Breast epithelium (tissue), 4 donors: ENCODE data around the gene CDK16. TPM values are rescaled to one million over a fixed set of nuclear protein-coding genes. Genes with fewer than 3 reads are reported as not detected.

ENCODE experiments used
- DNase-seq, 2 donors: peaks; one replicate each; pipeline ENCODE4 v3.0.0-alpha.2; 2019; ENCODE audit warnings: low spot score in 2 of 2
- H3K27ac ChIP-seq, 2 donors: fragments of 200-600 bp; sonication (generic) in 1 of 2; one replicate each; pipeline ENCODE4 v1.5.1; 2016 to 2019; ENCODE audit warnings: mild to moderate bottlenecking in 1 of 2
- H3K27me3 ChIP-seq, 2 donors: fragments of 200-600 bp; sonication (generic) in 1 of 2; one replicate each; pipeline versions ENCODE4 v1.5.1 to v1.6.0; 2017 to 2019; ENCODE audit warnings: control low read depth in 1 of 2, mild to moderate bottlenecking in 1 of 2
- H3K36me3 ChIP-seq: fragments of 200-600 bp; one replicate; pipeline ENCODE4 v1.5.1; 2019
- H3K4me1 ChIP-seq, 2 donors: fragments of 200-600 bp; sonication (generic); one replicate each; pipeline ENCODE4 v1.5.1; 2016 to 2019; ENCODE audit warnings: control low read depth in 1 of 2
- H3K4me3 ChIP-seq, 3 donors: fragments of 200-600 bp; sonication (generic); 1 replicate in 2 of 3; 2 replicates in 1 of 3; pipeline ENCODE4 v1.5.1; 2016 to 2019; ENCODE audit warnings: mild to moderate bottlenecking in 3 of 3, moderate library complexity in 2 of 3
- H3K9me3 ChIP-seq, 2 donors: fragments of 200-600 bp; sonication (generic) in 1 of 2; one replicate each; pipeline ENCODE4 v1.5.1; 2016 to 2019; ENCODE audit warnings: control low read depth in 1 of 2
- CTCF ChIP-seq, 3 donors: fragments of 450-650 bp; IDR thresholded peaks; one replicate each; pipeline ENCODE4 v1.5.1; 2016 to 2017; ENCODE audit warnings: antibody characterized with exemption in 3 of 3, mild to moderate bottlenecking in 3 of 3, moderate library complexity in 3 of 3
- POLR2A ChIP-seq: fragments of 450-650 bp; IDR thresholded peaks from one replicate; pipeline ENCODE4 v1.6.1; 2016; ENCODE audit warnings: antibody characterized with exemption, mild to moderate bottlenecking, moderate library complexity
- POLR2AphosphoS5 ChIP-seq, 3 donors: sonication (generic); formaldehyde crosslinking; IDR thresholded peaks; one replicate each; pipeline ENCODE4 v1.6.1; 2017; ENCODE audit warnings: antibody characterized with exemption in 3 of 3
- intact Hi-C: fragments of 100-400 bp; cut with DNase I; formaldehyde crosslinking; loops from one replicate; pipeline ENCODE4 v1.15.1; 2023; ENCODE audit warnings: low total_unique reads
- total RNA-seq, 3 donors: library from RNA; depleted of rRNA; stranded (reverse); fragments of >200 nt; gene quantifications; one replicate each; pipeline ENCODE4 v1.1.0, GENCODE V29; 2016

Gene CDK16
- total RNA-seq, 3 donors from 2014 or later, result 65.9 to 80.2 (median 73.1) TPM

- H3K9me3 ChIP-seq, result no peaks in the 10 kb centered on the region
- H3K4me3 ChIP-seq, result peak overlapping the region; percentile 76 to 96 (median 85)
- peaks cover 0 to 12% of the 10 kb centered on the region in 2 donors for H3K27me3 ChIP-seq
- peaks cover 6 to 9% of the 10 kb centered on the region in 2 donors for H3K4me1 ChIP-seq
- DNase-seq, result peak in 1 of 2 donors; percentile 37
- TF ChIP-seq POLR2A (no peak), POLR2AphosphoS5 (IDR thresholded peaks at IDR 0.05) (no peak), CTCF (IDR thresholded peaks at IDR 0.05) (no peak)
- H3K36me3 ChIP-seq, result no peaks in the 10 kb centered on the region
- intact Hi-C loops, result no loop called here
- peak overlapping the region; percentile 94 to 97 for H3K27ac ChIP-seq
Measured at GRCh38 chrX:47218920-47219815, 687 bp downstream of the CDK16 start.

DNA sequence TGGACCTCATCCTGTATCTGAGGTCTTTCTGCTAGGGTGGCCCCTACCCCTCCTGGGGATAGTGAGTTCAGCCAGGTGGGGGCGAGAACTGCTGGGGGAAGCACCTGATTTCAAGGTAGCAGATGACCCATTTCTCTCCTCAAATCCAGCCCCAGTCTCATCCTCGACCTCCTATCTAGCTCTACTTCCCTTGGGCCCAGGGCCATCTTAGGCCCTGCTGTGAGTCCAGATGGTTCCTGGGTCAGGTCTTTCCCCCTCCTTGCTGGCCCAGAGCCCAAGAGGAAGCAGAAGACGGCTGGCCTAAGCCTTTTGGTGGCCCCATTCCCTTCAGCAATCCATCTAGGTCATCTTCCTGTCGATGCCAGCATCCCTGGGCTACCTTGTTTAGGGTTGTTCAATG is 3.3 kb downstream of the CDK16 start:
- H3K36me3 ChIP-seq, result no peaks in the 10 kb centered on the region
- H3K9me3 ChIP-seq, result no peaks in the 10 kb centered on the region
- peaks cover 0 to 21% of the 10 kb centered on the region in 2 donors for H3K27me3 ChIP-seq
- TF ChIP-seq POLR2A, result no peak
- TF ChIP-seq POLR2AphosphoS5 (IDR thresholded peaks at IDR 0.05), result no peak
- no peak for TF ChIP-seq CTCF (IDR thresholded peaks at IDR 0.05)
- H3K4me1 ChIP-seq, result peaks cover 6% of the 10 kb centered on the region in 2 donors
- no peak overlapping the region for H3K27ac ChIP-seq
- intact Hi-C loops, result no loop called here
- no peak overlapping the region for H3K4me3 ChIP-seq
- no peak for DNase-seq

GRCh38 chrX:47222751-47223350 is 4.4 kb downstream of the CDK16 start:
- no peaks in the 10 kb centered on the region for H3K36me3 ChIP-seq
- DNase-seq, result no peak
- intact Hi-C loops, result no loop called here

DNA sequence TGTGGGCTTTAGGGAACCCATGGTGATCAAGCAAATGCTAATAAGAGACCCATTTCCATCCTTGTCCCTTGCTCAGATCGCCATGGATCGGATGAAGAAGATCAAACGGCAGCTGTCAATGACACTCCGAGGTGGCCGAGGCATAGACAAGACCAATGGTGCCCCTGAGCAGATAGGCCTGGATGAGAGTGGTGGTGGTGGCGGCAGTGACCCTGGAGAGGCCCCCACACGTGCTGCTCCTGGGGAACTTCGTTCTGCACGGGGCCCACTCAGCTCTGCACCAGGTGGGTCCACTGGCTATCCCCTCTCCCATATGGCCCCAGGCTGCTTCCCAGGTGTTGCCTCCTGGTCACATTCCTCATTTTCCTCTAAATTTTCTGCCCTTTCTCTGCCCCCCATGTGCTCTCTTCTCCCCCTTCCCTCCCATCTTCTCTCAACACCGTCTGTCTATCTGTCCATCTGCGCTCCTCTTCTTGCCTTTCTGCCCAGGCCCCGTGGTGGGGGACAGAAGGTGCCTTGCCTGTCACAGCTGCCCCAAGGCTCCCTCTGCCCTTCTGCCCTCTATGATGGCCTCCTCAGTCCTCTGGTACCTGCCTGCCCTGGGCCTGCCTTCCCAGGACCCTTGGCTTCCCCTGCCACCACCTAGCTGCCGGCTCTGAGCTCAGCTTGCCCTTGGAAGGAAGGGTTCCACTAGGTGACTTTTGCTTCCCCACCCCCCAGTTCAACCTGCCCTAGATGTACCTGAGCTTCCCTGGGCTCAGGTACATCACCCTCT is 5.2 kb downstream of the CDK16 start:
- H3K36me3 ChIP-seq, result no peaks in the 10 kb centered on the region
- DNase-seq, result no peak
- H3K9me3 ChIP-seq, result no peaks in the 10 kb centered on the region
- TF ChIP-seq POLR2A (no peak), CTCF (IDR thresholded peaks at IDR 0.05) (no peak), POLR2AphosphoS5 (IDR thresholded peaks at IDR 0.05) (no peak)
- H3K4me1 ChIP-seq, result peaks cover 0 to 6% of the 10 kb centered on the region in 2 donors
- H3K27ac ChIP-seq, result no peak overlapping the region
- intact Hi-C loops, result no loop called here
- peaks cover 0 to 21% of the 10 kb centered on the region in 2 donors for H3K27me3 ChIP-seq
- no peak overlapping the region for H3K4me3 ChIP-seq

More at GRCh38 chrX:47222751-47223350, 4.4 kb downstream of the CDK16 start:
- peaks cover 0 to 6% of the 10 kb centered on the region in 2 donors for H3K4me1 ChIP-seq
- no peak overlapping the region for H3K4me3 ChIP-seq
- no peaks in the 10 kb centered on the region for H3K9me3 ChIP-seq
- H3K27ac ChIP-seq, result no peak overlapping the region
- H3K27me3 ChIP-seq, result peaks cover 0 to 21% of the 10 kb centered on the region in 2 donors
- no peak for TF ChIP-seq CTCF (IDR thresholded peaks at IDR 0.05)
- TF ChIP-seq POLR2A, result no peak
- TF ChIP-seq POLR2AphosphoS5 (IDR thresholded peaks at IDR 0.05), result no peak
